Gastrocnemius medialis (tissue), 4 donors: Measurements from ENCODE around the gene EDC3. TPM values are rescaled to one million over a fixed set of nuclear protein-coding genes. Genes with fewer than 3 reads are reported as not detected.
"Not testable (repeated sequence)": the region's sequence is repeated elsewhere in the genome, so short reads cannot be mapped to it uniquely, and the experiment has no call there.

Experiments used
- ATAC-seq, 2 donors: fragments of 150-250 bp; one replicate each; pipeline ENCODE4 v1.9.1; 2016
- DNase-seq, 2 donors: peaks; one replicate each; pipeline ENCODE4 v3.0.0-alpha.2; 2019
- H3K27ac ChIP-seq, 4 donors: fragments of 200-600 bp; sonication (generic); 1 replicate in 1 of 4; 2 replicates in 3 of 4; pipeline ENCODE4 v1.5.1; 2016 to 2018; ENCODE audit warnings: mild to moderate bottlenecking in 2 of 4, moderate library complexity in 1 of 4
- H3K27me3 ChIP-seq, 3 donors: fragments of 200-600 bp; sonication (generic) in 2 of 3; 1 replicate in 1 of 3; 2 replicates in 2 of 3; pipeline versions ENCODE4 v1.5.1 to v1.6.0; 2016 to 2019; ENCODE audit warnings: mild to moderate bottlenecking in 1 of 3, moderate library complexity in 1 of 3
- H3K36me3 ChIP-seq, 2 donors: fragments of 200-600 bp; sonication (generic) in 1 of 2; one replicate each; pipeline ENCODE4 v1.5.1; 2017 to 2018
- H3K4me1 ChIP-seq, 2 donors: fragments of 200-600 bp; sonication (generic) in 1 of 2; one replicate each; pipeline ENCODE4 v1.5.1; 2016 to 2017; ENCODE audit warnings: mild to moderate bottlenecking in 2 of 2
- H3K4me3 ChIP-seq, 4 donors: fragments of 200-600 bp; sonication (generic) in 3 of 4; 1 replicate in 1 of 4; 2 replicates in 3 of 4; pipeline ENCODE4 v1.5.1; 2016 to 2019; ENCODE audit warnings: mild to moderate bottlenecking in 2 of 4
- H3K9me3 ChIP-seq, 3 donors: fragments of 200-600 bp; sonication (generic) in 2 of 3; 1 replicate in 1 of 3; 2 replicates in 2 of 3; pipeline ENCODE4 v1.5.1; 2016 to 2019
- CTCF ChIP-seq, 5 experiments: fragments of 450-650 bp in 3 of 5; fragments of 200-600 bp in 2 of 5; sonication (generic) in 2 of 5; IDR thresholded peaks in 4 of 5; conservative IDR thresholded peaks in 1 of 5; 1 replicate in 4 of 5; 2 replicates in 1 of 5; pipeline ENCODE4 v1.5.1; 2016 to 2019; ENCODE audit warnings: antibody characterized with exemption in 5 of 5, mild to moderate bottlenecking in 3 of 5, moderate library complexity in 3 of 5
- POLR2A ChIP-seq, 2 donors: fragments of 450-650 bp; IDR thresholded peaks; one replicate each; pipeline ENCODE4 v1.6.1; 2017; ENCODE audit warnings: antibody characterized with exemption in 2 of 2, mild to moderate bottlenecking in 2 of 2, moderate library complexity in 2 of 2
- in situ Hi-C, 4 donors: fragments of 200-750 bp; cut with MboI; loops; one replicate each; pipeline versions ENCODE4 v1.15.0 to v1.8.0; 2017; ENCODE audit warnings: low sequenced_read_pairs in 4 of 4
- intact Hi-C: fragments of 100-400 bp; cut with DNase I; formaldehyde crosslinking; loops from one replicate; pipeline ENCODE4 v1.15.1; 2023; ENCODE audit warnings: low total_unique reads
- total RNA-seq, 4 donors: library from RNA; depleted of rRNA; stranded (reverse); fragments of >200 nt; gene quantifications; one replicate each; pipeline versions ENCODE4 v1.1.0 to v1.2.3, GENCODE V29; 2016

EDC3 gene
- total RNA-seq, 4 donors from 2014 or later = 7.9 to 19.4 (median 11.6) TPM

GRCh38 chr15:74599156-74599555 is 96.7 kb downstream of the EDC3 start:
- H3K4me1 ChIP-seq = peaks cover 18 to 19% of the 10 kb centered on the region in 2 donors
- in situ Hi-C loops = no loop called here
- DNase-seq (no peak), ATAC-seq (no peak)
- peak overlapping the region; percentile 84 to 92 (median 89) for H3K27ac ChIP-seq
- intact Hi-C loops = loop anchor here (2.0 kb wide), 1 partner anchor 58 kb away; the partner anchor contains the start of gene ARID3B
- no peaks in the 10 kb centered on the region for H3K27me3 ChIP-seq
- no peak for TF ChIP-seq CTCF (IDR thresholded peaks at IDR 0.05 in 4 of 5, conservative IDR thresholded peaks at IDR 0.05 in 1 of 5)
- TF ChIP-seq POLR2A (IDR thresholded peaks at IDR 0.05) = no peak
- H3K9me3 ChIP-seq = no peaks in the 10 kb centered on the region
- H3K4me3 ChIP-seq = peak overlapping the region; percentile 66 to 75 (median 69)
- no peaks in the 10 kb centered on the region for H3K36me3 ChIP-seq

- peaks cover 18 to 19% of the 10 kb centered on the region in 2 donors for H3K4me1 ChIP-seq
- no peak for TF ChIP-seq CTCF (IDR thresholded peaks at IDR 0.05 in 4 of 5, conservative IDR thresholded peaks at IDR 0.05 in 1 of 5)
- TF ChIP-seq POLR2A (IDR thresholded peaks at IDR 0.05) = peak; percentile 59 to 83
- peak overlapping the region; percentile 84 to 92 (median 89) for H3K27ac ChIP-seq
- DNase-seq (peak; percentile 92 to 96), ATAC-seq (peak; percentile 97 to 98)
- H3K4me3 ChIP-seq = peak overlapping the region; percentile 66 to 75 (median 69)
- in situ Hi-C loops = no loop called here
- peaks cover 0 to 7% of the 10 kb centered on the region in 2 donors for H3K36me3 ChIP-seq
- no peaks in the 10 kb centered on the region for H3K27me3 ChIP-seq
- intact Hi-C loops = loop anchor here (1.0 to 2.0 kb wide), 2 partner anchors 17 to 57 kb away; partner anchors contain the start of genes ARID3B and CLK3
- H3K9me3 ChIP-seq = no peaks in the 10 kb centered on the region
Observed at GRCh38 chr15:74598126-74598842, 97.5 kb downstream of the EDC3 start.

GRCh38 chr15:74597146-74597705 is 98.6 kb downstream of the EDC3 start:
- H3K4me3 ChIP-seq, intact Hi-C loops, DNase-seq, H3K27me3 ChIP-seq, H3K27ac ChIP-seq, in situ Hi-C loops, H3K9me3 ChIP-seq, ATAC-seq: not testable (repeated sequence)
- peaks cover 0 to 13% of the 10 kb centered on the region in 2 donors for H3K36me3 ChIP-seq
- peaks cover 18 to 19% of the 10 kb centered on the region in 2 donors for H3K4me1 ChIP-seq

- peaks cover 0 to 18% of the 10 kb centered on the region in 2 donors for H3K36me3 ChIP-seq
- peaks cover 18 to 19% of the 10 kb centered on the region in 2 donors for H3K4me1 ChIP-seq
- ATAC-seq, H3K27me3 ChIP-seq, H3K9me3 ChIP-seq, in situ Hi-C loops, H3K27ac ChIP-seq, intact Hi-C loops, DNase-seq, H3K4me3 ChIP-seq: not testable (repeated sequence)
Observed at GRCh38 chr15:74596736-74597135, 99.1 kb downstream of the EDC3 start.

GRCh38 chr15:74595271-74595670 is 100.6 kb downstream of the EDC3 start:
- in situ Hi-C loops = no loop called here
- TF ChIP-seq CTCF (IDR thresholded peaks at IDR 0.05 in 4 of 5, conservative IDR thresholded peaks at IDR 0.05 in 1 of 5) = no peak
- TF ChIP-seq POLR2A (IDR thresholded peaks at IDR 0.05) = no peak
- Histone ChIP-seq H3K4me1 (peaks cover 18 to 19% of the 10 kb centered on the region in 2 donors), H3K9me3 (no peaks in the 10 kb centered on the region), H3K27ac (no peak overlapping the region), H3K27me3 (no peaks in the 10 kb centered on the region), H3K4me3 (no peak overlapping the region), H3K36me3 (peaks cover 0 to 32% of the 10 kb centered on the region in 2 donors)
- no peak for DNase-seq
- no peak for ATAC-seq
- intact Hi-C loops = no loop called here
